Mucosa of descending colon (tissue), 3 donors: ENCODE measurements around the gene SZT2. TPM values are rescaled to one million over a fixed set of nuclear protein-coding genes. Genes with fewer than 3 reads are reported as not detected.

ENCODE experiments used
- ATAC-seq: fragments of 200-7000 bp; cut with Tn5 transposase; one replicate; pipeline ENCODE4 v1.9.1; 2020; ENCODE audit warnings: mild to moderate bottlenecking, moderate library complexity
- DNase-seq, 3 donors: peaks; one replicate each; pipeline ENCODE4 v3.0.0-alpha.2; 2020
- H3K36me3 ChIP-seq: fragments of 200-600 bp; one replicate; pipeline ENCODE4 v1.8.0; 2021; ENCODE audit warnings: low read depth, mild to moderate bottlenecking
- H3K4me1 ChIP-seq: fragments of 200-600 bp; one replicate; pipeline ENCODE4 v1.8.0; 2021; ENCODE audit warnings: low read depth, mild to moderate bottlenecking
- H3K4me3 ChIP-seq: fragments of 200-600 bp; one replicate; pipeline ENCODE4 v1.8.0; 2021; ENCODE audit warnings: mild to moderate bottlenecking
- H3K9me3 ChIP-seq: fragments of 200-600 bp; one replicate; pipeline ENCODE4 v1.8.0; 2021; ENCODE audit warnings: mild to moderate bottlenecking
- intact Hi-C, 2 donors: fragments of 100-400 bp; cut with DNase I in 1 of 2; cut with micrococcal nuclease in 1 of 2; formaldehyde crosslinking; loops; one replicate each; pipeline versions ENCODE4 v1.11.0 to v1.11.1; 2022; cut with DNase I, micrococcal nuclease
- total RNA-seq, 3 donors: library from RNA; stranded (reverse); fragmentation: NEBNext Ultra II Directional in 2 of 3; extraction: Animal tissue kit (Norgen Biotek cat#: 25700) in 2 of 3; gene quantifications; one replicate each; pipeline versions ENCODE4 v1.2.1 to v1.2.4, GENCODE V29; 2021 to 2023
- TF ChIP-seq, protein P1 (sequence below): fragments of 200-600 bp; IDR thresholded peaks from one replicate; pipeline ENCODE4 v1.8.0; 2022; ENCODE audit warnings: antibody characterized with exemption, mild to moderate bottlenecking
- donor health status: DM: no; HTN: no; CAD: no; lungs with moderate emphysema.
- donor health status: DM: no; HTN: no; CAD: no.
- donor health status: DM: no; HTN: yes; CAD: no.

Gene SZT2
- total RNA-seq, 3 donors from 2014 or later = 61.7 to 93.6 (median 75.4) TPM

DNA sequence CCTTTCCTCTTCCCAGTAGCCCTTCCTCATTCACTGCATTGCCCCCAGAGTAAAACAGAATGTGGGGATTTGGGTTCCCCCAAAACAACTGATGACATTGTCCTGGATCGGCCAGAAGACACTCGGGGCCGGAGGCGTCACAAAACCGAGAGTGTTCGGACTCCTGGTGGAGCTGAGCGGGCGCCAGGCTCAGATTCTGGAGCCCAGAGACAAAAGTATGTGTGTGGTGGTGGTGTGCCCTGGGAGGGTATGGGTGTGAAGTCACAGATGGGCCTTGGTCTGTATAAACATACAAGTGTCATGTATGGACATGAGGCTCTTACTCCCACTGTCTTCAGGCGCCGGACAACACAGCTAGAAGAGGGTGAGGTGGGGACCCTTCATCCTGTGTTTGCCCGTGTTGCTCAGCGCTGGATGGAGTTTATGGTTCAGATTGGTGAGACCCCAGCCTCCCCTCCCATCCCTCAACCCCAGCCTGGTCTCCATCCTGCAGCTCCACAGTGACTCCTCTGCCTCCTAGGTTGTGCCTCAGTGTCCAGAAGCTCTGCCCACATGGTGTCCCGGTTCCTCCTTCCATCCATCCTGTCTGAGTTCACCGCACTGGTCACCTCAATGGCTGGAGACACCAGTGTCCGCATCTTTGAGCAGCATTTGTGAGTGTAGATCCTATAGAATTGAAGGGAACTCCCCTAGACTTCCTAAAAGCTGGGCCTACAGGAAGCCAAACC is 51.6 kb downstream of the SZT2 start:
- DNase-seq (no peak), ATAC-seq (no peak)
- Histone ChIP-seq H3K4me1 (no peaks in the 10 kb centered on the region), H3K36me3 (no peaks in the 10 kb centered on the region), H3K4me3 (no peak overlapping the region), H3K9me3 (no peaks in the 10 kb centered on the region)
- intact Hi-C loops = no loop called here
- TF ChIP-seq, protein P1, sequence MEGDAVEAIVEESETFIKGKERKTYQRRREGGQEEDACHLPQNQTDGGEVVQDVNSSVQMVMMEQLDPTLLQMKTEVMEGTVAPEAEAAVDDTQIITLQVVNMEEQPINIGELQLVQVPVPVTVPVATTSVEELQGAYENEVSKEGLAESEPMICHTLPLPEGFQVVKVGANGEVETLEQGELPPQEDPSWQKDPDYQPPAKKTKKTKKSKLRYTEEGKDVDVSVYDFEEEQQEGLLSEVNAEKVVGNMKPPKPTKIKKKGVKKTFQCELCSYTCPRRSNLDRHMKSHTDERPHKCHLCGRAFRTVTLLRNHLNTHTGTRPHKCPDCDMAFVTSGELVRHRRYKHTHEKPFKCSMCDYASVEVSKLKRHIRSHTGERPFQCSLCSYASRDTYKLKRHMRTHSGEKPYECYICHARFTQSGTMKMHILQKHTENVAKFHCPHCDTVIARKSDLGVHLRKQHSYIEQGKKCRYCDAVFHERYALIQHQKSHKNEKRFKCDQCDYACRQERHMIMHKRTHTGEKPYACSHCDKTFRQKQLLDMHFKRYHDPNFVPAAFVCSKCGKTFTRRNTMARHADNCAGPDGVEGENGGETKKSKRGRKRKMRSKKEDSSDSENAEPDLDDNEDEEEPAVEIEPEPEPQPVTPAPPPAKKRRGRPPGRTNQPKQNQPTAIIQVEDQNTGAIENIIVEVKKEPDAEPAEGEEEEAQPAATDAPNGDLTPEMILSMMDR = no peak

DNA sequence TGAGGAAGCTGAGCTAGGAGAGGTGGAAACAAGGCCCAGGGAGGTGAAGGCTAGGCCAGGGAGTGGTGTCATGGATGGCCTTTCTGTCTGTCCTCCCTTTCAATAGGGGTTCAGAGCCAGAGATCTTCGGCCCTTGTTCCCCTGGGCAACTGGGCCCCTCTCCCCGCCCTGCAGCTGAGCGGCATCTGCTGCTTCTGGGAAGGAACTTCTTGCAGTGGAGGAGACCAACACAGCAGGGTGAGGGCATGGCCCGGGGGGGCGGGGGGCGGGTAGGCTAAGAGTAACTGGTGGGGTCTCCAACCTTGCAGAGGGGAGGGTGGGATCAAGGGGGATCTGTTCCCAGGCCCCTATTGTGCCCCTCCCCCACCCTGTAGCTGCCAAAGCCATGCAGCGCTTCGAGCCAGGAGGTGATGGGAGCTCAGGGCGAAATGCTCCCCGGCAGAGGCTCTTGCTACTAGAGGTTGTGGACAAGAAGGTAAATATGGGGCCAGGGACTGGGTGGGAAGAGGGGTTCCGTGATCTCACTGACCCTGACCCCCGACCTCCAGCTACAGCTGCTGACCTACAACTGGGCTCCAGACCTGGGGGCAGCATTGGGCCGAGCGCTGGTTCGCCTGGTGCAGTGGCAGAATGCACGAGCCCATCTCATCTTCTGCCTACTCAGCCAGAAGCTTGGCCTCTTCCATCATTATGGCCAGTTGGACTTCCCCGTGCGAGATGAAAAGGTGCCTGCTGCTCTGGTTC is 52.4 kb downstream of the SZT2 start:
- intact Hi-C loops = no loop called here
- Histone ChIP-seq H3K36me3 (peaks cover 2% of the 10 kb centered on the region), H3K4me1 (no peaks in the 10 kb centered on the region), H3K4me3 (no peak overlapping the region), H3K9me3 (no peaks in the 10 kb centered on the region)
- ATAC-seq = no peak
- peak in 1 of 3 donors; percentile 16 for DNase-seq
- TF ChIP-seq, protein P1 = no peak

DNA sequence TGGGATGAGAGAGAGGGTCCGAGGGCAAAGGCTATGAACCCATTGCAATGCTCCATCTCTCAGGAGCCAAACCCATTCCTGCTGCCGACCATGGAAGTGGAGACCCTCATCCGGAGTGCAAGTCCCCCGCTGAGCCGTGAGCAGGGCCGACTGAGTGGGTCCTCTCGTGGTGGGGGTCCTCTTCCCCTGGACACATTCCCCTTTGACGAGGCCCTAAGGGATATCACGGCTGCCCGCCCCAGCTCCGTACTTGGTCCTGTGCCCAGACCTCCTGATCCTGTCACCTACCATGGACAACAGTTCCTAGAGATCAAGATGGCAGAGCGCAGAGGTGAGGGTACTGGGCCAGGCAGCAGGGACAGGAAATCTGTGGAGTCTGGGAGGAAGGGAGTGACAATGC is 53.1 kb downstream of the SZT2 start:
- Histone ChIP-seq H3K9me3 (no peaks in the 10 kb centered on the region), H3K36me3 (peaks cover 6% of the 10 kb centered on the region), H3K4me3 (no peak overlapping the region), H3K4me1 (no peaks in the 10 kb centered on the region)
- TF ChIP-seq, protein P1 = no peak
- intact Hi-C loops = no loop called here
- DNase-seq (peak in 1 of 3 donors; percentile 14), ATAC-seq (no peak)

DNA sequence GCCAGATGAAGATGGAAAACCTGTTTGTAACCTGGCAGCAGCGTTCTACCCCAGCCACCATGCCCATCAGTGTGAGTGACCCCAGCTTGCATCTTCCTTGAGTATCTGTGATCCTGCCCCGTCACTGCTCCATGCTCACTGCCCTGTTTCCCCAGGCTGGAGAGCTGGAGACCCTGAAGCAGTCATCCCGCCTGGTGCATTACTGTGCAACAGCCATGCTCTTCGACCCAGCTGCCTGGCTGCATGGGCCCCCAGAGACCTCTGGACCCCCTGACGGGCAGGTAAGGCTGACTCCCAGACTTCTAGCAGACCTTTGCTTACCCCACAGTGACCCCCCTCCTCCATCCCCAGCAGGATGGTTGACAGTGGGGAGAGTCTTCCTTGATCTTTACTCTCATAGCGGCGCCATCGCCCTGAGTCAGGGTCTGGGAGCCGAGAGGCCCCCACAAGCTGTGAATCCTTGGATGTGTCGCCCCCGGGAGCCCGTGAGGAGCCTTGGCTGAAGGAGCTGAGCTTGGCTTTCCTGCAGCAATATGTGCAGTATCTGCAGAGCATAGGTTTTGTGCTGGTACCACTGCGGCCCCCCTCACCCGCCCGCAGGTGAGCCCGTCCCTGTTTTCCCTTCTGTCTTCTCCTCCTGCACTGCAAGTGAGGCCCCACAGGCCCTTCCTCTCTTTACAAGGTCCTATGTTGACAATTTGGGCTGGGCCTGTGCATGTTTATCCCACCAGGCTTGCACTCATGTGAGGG is 53.7 kb downstream of the SZT2 start:
- TF ChIP-seq, protein P1 = no peak
- ATAC-seq (no peak), DNase-seq (peak in 1 of 3 donors; percentile 20)
- intact Hi-C loops = no loop called here
- no peaks in the 10 kb centered on the region for H3K9me3 ChIP-seq
- H3K4me3 ChIP-seq = no peak overlapping the region
- H3K4me1 ChIP-seq = no peaks in the 10 kb centered on the region
- H3K36me3 ChIP-seq = peaks cover 6% of the 10 kb centered on the region

DNA sequence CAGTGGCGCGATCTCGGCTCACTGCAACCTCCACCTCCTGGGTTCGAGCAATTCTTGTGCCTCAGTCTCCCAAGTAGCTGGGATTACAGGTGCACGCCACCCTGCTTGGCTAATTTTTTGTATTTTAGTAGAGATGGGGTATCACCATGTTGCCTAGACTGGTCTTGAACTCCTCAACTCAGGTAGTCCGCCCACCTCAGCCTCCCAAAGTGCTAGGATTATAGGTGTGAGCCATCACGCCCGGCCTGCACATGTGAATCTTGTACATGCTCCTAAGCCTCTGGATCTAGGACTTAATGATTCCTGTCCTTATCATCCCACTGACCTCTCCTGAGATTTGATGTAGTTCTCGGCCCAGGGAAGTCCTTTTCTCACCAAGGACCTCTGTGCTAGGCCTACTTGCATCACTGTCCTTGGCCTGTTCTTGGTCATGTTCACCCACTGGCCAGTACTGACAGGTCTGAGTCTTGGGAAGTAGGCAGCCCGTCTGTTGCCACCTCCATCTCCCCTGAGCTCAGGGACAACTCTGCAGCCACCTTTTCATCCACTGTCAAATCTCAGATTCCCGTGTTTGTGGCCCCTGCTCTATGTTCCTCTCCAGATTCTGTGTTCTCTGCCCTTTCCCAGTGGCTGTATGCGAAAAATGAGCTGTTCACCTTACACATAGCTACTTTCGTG is 54.6 kb downstream of the SZT2 start:
- Histone ChIP-seq H3K4me3 (no peak overlapping the region), H3K4me1 (no peaks in the 10 kb centered on the region), H3K36me3 (peaks cover 6% of the 10 kb centered on the region), H3K9me3 (no peaks in the 10 kb centered on the region)
- TF ChIP-seq, protein P1 = no peak
- DNase-seq (peak in 1 of 3 donors; percentile 14), ATAC-seq (no peak)
- intact Hi-C loops = no loop called here
